Measurements from ENCODE around the gene CNTNAP2.
"Not testable (repeated sequence)": the region's sequence is repeated elsewhere in the genome, so short reads cannot be mapped to it uniquely, and the experiment has no call there.

Gene CNTNAP2

DNA sequence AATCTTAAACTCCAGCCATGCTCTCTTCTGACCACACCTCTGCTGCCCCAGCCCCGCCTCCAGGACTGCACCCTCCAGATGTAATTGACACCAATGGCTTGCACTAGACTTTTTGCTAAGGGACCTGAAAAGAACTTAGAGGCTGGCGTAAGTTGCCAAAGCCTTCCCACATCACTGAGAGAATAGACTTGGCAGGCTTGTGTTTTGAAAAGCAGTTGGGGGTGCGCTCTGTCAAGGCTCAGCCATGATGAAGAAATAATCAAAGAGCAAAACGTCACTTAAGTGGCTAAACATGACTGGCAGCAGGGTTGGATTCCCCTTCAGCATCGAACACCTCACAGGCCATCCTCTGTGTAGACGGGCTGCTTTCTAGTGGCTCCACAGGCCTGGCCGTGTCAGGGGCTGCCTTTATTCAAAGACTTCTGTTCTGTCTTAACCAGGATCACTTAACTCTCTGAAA, 2278.8 kb downstream of the CNTNAP2 start:
- DNase-seq, result no peak

DNA sequence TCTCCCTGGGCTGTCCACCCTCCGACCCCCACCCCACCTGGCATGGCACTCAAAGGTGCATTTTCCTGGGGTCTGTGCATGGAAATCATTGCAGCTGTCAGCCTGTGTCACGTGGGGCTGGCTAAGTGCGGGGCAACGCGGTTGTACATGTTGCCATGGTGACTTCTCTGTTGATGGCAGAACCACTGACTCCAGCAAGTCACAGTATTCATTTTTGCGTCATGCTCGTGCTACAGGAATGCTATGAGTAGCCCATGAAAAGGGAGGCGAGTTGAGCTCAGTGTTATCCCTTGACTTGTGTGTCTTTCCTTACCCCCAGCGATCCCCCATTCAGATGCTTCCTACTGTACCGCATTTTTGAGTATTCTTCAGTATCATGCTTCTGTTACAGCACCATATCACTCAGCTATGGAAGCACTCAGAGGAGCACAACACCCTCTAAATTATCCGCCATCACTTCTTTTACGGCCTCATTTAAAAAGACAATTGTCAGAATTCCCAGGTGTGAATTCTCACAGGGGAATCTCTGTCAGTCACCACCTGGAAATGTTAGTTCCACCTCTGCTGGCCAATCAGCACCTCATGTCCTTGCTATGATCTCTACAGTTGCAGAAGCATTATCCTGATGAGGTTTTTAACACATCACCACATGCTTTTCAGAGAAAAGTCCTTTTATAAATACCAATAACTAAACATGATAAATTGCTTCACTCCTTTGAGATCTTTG, 2279.6 kb downstream of the CNTNAP2 start:
- DNase-seq, result no peak

DNA sequence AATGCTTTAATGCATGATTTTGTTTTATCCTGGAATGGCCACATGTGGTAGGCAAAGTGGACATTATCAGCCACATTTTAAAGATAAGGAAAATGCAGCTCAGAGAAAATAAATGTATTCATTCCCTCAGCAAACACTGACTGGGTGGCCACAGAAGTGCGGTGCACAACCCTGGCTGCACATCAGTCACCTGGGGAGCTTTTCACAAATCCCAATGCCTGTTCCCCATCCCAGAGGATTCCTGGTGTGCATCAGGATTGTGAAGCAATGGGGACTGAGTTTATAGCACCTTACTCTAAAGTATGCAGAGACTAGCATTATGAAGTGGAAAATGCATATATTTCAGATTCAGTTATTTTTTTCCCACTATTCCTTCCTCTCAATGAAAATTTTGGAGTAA, 2280.5 kb downstream of the CNTNAP2 start:
- no peak for DNase-seq

DNA sequence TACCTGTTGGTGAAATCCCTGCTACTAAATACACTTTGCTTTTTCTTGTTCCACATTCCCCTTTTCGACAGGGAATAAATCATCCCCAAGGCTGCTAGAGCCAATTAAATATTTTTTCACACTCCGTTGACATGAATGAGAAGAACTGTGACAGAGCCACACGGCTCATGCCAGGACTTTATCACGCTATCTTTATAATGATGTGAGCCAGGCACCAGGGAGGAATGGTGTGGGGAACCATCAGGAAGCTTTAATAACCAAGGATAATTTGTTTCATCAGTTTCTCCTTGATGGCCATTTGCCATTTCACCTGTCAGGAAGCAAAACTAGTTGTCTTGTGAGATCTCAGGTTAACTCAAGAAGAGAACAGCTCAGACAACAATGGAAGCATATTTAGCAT, 2280.9 kb downstream of the CNTNAP2 start:
- no peak for DNase-seq

DNA sequence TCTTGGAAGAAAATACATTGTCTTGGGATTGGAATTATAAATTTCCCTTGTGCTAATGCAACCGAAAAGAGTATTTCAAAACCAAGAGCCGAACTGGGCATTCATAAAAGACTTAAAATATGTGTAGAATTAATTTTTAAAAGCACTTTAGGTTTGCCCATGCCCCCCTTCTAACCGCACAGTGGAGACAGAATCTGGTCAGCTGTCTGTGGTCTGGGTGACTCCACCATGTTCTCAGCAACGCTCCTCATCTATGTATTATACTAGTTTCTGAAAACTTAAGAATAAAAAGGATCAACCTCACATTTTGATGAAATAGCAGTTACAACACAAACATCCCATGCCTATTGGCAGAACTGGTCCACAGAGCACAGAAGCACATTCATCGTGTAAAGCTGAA, 2281.4 kb downstream of the CNTNAP2 start:
- DNase-seq, result no peak

DNA sequence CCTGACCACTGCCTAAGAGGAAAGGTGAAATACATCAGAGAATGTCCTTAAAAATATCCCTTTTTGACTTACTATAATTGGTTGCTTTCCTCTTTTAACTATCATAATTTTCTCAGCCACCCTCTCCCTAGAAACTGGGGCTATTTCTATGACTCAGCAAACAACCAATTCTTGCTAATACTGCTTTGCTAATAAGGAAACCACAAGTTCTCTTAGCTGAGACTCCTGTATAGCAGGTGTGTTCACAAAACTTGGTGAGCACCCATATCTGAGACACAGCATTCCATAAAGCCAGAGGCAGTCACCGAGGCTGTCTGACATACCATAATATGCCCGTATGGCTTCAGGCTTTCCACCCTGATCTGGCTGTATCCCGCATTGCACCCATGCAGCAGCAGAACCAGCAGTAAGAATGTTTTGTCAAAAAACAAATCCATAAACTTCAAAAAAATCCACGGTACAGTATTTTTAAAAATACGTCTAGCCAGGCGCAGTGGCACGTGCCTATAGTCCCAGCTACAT, 2282.3 kb downstream of the CNTNAP2 start:
- no peak for DNase-seq

DNA sequence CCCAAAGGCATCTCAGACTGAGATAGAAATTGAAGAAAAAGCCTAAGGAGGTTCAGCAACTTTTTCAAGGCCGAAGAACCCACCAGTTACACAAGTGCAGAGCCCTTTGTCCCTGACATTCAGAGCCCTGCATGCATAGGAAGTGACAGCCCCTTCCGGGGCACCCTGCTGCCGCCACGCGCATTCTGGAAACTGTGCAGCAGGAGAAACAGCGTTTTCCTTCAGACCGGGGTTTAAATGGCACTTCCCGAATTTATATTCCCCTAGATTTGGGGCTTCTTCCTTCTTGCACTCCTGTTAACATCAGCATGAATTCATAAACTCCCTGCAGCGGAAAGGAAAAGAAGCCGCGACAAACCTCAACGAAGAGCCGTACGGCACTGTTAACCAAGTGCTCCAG, 2283.5 kb downstream of the CNTNAP2 start:
- DNase-seq, result no peak

DNA sequence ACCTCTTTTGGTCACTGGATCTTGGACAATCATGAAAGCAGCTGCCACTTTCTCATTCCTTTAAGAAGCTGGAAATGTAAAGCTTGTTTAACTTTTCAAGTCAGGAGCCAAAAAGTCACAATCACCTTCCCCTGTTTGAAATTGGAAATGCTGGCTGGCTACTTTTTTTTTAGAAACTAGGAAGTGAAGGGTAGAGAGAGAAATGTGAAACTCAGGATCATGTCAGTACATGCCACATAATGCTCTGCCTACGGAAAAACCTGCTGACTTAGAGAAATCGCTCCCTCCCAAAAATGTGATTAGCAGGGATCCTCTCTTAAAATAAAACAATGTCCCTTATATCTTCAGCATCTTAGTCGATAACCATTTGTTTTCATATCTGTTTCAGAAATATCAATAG, 2285.6 kb downstream of the CNTNAP2 start:
- DNase-seq, result no peak

DNA sequence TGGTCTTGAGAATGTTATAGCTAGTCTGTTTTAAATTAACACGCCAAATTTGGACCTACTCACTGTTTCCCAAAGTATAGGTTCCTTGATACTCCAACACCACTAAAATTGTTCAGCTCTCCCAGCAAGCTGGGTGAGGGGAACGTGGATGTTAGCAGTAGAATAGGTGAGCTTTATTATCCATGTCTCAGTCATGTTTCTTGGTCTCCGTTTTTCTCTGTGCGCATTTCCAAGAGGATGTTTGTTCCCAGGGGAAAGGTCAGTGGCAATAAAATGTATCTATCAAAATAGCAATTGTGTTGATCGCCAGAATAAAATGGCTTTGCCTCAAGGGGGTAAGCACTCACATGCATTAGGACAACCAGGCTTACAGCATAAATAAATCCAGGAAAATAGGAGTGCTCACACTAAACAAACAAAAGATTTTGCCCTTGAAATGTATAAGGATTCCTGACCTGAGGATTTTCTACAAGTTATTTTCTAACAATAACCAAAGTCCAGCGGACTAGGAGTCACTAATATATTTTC, 2286.9 kb downstream of the CNTNAP2 start:
- DNase-seq, result no peak

DNA sequence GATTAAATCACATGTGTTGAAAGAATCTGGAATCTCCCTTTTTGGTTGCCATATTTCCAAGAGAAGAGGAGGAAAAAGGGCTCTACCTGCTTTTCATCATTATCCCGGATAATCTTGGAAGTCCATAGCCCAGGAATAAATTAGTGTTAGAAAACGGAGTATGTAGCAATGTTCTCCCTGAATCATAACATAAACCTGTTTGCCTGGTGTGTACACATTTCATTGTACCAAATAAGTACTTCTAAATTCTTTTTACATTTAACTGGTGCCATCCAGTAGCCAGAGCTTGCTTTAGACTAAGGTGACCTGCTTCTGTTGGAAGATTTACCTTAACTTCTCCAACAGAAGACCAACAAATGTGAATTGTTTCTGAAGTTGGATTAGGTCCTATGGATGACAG, 2291.7 kb downstream of the CNTNAP2 start:
- DNase-seq, result no peak

DNA sequence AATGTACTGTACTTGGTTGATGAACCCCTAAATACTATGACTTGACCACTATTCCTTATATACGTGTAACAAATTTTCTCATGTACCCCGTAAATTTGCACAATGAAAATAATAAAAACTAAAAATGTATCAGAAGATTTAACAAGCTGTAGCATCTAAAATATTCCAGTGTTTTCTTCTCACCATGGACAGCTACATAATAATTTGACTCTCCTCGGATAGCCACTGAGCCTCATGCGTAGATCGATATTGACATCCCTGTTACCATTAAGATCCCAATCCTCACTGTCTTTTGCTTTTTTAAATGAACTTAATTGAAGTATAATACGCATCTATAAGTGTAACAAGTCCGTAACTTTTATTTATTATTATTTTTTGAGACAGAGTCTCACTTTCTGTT, 2294.3 kb downstream of the CNTNAP2 start:
- no peak for DNase-seq

DNA sequence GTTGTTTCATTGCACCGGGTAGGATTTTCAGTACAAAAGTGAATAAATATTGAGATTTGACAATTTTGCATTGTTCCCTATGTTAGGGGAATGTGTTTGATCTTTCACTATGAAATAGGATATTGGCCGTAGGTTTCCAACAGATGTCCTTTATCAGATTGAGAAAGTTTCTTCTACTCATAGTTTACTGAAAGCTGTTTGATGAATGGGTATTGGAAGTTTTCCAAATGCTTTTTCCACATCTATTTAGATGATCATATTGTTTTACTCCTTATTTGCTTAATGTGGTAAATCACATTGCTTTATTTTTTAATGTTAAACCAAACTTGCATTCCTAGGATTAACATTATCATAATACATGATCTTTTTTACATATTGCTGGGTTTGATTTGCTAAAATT, 2296.1 kb downstream of the CNTNAP2 start:
- no peak for DNase-seq

DNA sequence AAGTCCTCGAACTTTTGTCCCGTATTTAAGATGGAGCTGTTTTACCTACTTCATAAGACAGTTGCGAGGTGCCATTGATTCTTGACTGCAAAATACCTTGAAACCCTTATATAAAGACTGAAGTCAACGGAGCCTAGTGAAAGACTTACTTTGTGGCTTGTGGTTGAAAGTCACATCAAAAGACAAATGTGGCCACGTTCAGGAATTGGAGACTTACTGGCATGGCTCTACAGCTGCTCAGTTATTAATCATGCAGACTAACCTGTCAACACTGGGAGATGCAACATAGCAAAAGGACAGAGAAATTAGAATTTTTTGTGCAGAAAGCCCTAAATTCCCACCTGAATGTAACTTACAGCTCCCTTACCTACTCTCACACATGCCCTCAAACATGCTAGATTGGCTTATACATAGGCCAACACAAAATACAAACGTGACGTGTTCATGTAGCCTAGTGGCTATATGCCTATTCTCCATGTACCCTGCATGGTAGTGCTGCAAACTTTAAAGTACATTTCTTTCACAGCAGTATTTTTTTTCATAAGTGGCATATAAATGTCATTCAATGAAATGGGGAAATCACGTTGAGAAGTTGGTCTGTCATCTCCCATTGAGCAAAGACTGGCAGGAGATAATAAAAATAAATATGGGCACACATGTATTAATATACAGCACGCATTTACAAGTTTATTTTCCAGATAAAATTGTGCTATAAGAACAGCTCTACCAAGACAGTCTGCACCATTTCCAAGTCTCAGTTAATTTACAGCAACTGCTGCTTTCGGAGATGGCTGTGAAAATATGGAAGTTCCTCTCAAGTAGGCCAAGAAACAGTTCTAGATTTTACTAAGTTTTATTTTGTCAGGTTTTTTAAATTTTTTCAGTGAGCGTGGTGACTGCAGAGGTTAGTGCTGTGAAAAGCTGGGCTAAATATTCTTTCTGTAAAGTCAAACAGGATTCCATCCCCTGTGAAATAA, 2303.5 kb downstream of the CNTNAP2 start:
- no peak for DNase-seq

DNA sequence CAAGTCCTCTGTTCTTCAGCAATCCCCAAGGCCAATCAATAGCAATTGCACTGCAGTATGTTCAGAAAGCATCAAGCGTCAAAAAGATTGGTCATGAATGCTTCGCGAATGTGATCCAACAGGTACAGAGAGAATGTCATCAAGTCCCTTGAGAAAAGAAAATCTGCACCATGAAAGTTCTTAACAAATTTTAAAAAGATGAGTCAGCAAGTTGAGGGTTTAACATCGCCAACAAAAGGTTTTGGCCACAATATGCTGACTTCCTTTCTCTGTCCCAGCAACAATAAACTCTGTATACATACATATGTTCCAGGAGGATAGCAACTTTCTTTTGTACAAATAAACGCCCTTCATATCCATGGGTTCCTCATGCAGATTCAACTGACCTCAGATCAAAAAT, 2305.4 kb downstream of the CNTNAP2 start:
- no peak for DNase-seq

DNA sequence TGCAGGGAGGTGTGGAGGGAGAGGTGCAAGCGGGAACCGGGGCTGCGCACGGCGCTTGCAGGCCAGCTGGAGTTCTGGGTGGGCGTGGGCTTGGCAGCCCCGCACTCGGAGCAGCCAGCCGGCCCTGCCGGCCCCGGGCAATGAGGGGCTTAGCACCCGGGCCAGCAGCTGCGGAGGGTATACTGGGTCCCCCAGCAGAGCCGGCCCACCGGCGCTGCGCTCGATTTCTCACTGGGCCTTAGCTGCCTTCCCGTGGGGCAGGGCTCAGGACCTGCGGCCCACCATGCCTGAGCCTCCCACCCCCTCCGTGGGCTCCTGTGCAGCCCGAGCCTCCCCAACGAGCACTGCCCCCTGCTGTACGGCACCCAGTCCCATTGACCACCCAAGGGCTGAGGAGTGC, 2309.8 kb downstream of the CNTNAP2 start:
- not testable (repeated sequence) for DNase-seq

DNA sequence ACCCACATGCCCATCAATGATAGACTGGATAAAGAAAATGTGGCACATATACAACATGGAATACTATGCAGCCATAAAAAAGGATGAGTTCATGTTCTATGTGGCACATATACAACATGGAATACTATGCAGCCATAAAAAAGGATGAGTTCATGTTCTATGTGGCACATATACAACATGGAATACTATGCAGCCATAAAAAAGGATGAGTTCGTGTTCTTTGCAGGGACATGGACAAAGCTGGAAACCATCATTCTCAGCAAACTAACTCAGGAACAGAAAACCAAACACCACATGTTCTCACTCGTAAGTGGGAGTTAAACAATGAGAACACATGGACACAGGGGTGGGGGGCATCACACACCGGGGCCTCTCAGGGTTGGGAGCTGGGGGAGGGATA, 2314.1 kb downstream of the CNTNAP2 start:
- DNase-seq, result not testable (repeated sequence)

DNA sequence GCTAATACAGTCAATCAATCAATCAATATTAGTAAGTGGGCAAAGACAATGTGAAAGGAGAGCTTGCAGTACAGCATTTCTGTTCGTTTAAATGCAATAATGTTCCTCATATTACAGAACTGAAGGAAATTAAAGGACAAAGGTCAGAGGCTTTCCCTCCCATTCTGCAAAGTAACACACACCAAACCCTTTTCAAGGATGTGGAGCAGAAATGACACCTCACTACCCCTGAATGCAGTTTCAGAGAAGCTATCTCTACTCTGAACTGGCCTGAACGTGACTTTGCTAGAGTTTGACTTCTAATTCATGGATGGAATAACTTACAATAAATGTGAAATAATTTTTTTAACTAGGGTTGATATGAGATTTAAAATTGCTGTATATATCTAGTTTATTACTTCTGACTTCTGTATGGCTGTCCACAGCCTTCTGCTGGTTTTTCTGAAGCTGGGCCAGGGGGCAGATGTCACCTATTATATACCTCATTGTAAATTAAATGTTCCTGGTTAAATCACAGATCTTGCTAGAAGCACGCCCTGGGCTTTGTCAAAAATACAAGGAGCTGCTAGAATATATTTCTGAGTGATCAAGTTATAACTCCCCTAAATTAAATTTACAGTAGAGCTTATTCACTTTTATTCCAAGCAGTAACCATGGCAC, 2317.1 kb downstream of the CNTNAP2 start:
- DNase-seq, result no peak

DNA sequence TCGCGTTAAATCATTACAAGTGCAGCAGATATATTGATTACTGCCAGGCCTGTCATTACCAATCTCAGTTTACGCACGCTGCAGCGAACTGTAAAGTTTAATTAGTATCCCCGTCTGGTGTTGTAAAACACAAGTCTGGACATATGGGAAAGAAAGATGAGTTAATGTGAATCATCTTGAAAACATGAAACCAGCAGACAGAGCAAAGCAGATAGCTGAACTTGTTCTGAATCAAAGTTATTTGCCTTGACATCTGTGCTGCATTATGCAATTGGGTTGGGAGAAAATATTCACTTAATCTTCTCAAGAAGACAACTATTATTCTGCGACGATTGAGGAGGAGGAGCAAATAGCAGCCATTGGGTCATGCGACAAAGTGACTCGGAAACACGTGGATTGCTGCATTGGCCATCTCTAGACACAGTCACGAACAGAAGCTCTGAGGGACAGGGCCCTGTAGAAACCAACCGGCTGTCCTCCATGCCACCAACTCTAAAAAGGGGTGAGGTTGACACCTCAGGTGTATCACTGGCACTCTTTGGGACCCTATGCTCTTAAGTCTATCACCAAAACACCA, 2317.7 kb downstream of the CNTNAP2 start:
- DNase-seq, result no peak

DNA sequence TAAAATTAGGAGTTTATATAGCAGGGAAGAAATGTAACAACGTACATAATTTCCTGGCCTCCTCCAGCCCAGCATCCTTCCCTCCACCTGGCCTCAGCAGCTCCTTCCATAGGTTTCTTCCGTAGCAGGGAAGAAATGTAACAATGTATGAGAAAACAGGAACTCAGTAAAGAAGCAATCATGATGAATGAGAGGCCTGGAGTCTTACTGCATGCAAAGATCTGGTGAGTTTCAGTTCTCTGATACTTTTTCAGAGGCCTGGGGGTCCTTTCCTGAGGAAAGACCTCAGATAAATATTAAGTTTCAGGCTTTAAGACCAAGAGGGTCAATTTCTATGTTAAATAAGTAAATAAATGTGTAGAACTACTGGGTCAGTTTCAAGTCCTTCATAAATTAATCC, 2318.3 kb downstream of the CNTNAP2 start:
- DNase-seq, result no peak

DNA sequence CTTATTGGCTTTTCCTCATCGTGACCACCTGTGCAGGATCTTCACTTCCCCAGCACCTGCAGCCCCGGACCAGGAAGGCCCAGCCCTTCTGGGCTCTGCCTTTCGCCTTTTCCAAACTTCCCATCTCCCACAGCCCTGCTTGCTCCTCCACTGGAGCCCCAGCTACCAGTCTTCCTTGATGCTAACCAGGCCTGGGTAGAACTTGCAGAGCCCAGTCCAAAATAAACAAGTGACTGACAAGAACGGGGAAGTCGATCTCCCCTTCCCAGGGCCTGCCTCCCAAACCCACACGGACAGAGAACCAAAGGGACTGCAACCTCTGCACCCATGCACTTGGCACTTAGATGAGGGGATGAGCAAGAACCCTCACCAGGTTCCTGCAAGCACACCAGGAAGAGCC, 2319.1 kb downstream of the CNTNAP2 start:
- DNase-seq, result no peak

DNA sequence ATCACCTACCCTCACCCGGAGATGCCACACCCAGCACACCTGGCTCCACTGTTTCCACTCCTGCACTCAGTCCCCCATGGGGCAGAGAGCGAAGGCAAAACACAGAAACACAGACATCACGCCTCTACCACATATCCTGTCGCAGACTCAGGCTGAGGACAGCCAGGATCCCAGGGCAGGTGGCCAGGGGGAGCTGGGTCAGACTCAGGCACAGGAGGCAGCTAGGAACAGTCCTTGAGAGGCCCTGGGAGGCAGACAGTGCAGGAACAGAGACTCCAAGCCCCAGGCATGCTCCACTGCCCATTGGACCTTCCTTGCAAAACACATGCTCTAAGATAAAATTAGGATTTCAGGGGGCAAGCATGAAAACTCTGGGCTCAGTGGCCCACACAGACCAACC, 2319.5 kb downstream of the CNTNAP2 start:
- DNase-seq, result no peak

DNA sequence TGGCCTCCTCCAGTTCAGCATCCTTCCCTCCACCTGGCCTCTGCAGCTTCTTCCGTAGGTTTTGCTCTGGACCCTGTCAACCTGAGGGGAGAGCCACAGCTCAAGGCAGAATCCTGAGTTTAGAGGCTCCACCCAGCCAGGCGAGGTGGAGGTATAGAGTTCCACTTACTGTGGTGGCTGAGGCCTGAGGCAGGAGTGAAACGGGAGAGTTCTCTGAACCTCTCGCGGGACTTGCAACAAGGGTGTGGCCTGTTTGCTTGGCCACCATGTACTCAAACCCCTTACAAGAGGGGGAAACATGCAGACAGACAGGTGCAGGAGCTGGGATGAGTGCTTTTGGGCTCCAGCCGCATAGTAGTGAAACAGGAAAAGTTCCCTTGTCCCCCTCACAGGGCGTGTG, 2320.0 kb downstream of the CNTNAP2 start:
- no peak for DNase-seq

DNA sequence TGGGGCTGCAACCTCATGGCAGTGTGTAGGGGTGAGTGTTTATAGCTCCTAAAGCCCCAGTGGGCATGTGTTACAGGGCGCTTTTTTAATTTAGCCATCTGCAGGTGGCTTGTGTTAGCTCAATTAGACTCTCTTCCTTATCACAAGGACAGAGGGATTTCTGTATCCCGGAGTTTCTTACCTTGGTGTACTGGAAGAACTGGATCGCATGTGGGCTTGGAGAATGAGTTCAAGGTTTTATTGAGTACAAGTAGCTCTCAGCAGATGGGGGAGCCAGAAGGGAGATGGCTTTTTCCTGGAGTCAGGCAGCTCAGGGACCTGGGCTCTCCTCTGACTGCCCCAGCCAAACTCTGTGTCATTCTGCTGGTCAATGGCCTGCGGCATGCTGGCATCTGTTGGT, 2320.4 kb downstream of the CNTNAP2 start:
- DNase-seq, result no peak

All from hippocampal formation (tissue), 2 donors.